ENCODE data around the gene CTDNEP1.

CTDNEP1 gene

DNA sequence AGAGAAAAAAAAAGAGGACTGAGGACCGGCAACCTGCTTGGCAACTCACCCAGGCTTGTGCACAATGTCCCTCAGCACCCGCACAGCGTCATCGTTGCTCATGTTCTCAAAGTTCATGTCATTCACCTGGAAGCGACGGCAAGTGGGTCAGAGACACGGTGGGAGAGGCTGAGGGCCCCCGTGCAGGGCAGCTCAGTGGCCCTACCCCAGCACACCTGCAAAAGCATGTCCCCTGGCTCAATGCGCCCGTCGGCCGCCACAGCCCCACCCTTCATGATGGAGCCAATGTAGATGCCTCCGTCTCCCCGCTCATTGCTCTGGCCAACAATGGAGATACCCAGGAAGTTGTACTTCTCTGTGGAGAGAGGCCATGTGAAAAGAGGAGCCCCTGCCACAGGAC lies 22.6 kb downstream of the CTDNEP1 start:
- no peak for DNase-seq (ENCODE audit: low spot score)

DNA sequence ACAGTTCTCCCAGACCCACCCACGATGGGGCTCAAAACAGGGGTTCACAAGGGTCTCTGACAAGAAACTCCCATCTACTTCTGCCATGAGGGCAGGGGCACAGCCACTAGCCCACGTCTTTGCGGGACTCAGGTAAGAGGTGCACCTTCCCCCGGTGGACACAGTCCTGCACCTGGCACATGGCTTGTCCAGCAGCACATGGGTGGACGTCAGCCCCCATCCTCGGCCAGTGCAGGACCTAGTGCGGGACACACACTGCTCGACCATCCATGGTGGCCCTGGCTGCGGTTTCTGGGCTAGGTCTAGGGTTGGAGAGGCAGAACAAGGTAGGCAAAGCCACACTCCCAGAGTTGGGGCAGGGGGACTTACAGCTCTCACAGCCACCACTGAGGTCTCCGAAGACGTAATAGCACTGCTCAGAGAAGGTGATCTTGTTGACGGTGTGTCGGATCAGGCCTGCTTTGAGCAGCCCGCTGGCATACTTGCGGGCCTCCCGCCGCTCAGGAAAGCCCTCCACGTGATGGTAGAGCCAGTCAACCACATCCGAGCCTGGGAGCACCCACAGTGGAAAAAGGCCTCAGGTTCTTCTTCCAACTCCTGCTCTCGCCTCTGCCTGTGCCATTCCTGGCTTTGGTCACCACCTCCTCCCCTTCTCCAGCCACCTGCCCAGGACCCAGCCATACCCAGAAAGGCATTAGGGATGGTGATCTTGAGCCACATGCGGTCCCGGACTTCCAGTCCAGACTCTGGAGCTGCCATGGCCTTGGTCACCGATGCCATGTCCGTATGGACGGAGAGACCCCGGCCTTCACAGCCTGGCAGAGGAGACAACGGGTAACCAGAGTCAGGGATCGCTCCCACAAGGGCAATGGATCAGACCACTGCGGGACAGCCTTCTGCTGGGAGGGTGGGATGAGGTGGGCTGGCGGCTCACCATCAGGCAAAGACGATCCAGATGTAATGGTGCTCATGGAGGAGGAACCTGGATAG lies 24.5 kb downstream of the CTDNEP1 start:
- DNase-seq (ENCODE audit: low spot score) = no peak

- DNase-seq (ENCODE audit: low spot score) = no peak
Measured at GRCh38 chr17:7225711-7226331, 25.7 kb downstream of the CTDNEP1 start.

DNA sequence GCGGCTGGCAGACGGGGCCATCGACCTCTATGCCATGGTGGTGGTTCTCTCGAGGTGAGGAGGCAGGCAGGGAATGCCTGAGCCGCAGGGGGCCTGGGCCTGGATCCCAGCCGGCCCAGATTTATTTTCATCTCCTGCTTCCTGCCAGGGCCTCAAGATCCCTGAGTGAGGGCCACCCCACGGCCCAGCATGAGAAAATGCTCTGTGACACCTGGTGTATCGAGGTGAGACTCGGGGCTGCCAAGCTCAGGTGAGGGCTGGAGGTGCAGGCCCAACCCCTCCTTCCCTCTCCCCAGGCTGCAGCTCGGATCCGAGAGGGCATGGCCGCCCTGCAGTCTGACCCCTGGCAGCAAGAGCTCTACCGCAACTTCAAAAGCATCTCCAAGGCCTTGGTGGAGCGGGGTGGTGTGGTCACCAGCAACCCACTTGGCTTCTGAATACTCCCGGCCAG lies 26.8 kb downstream of the CTDNEP1 start:
- no peak for DNase-seq (ENCODE audit: low spot score)

GRCh38 chr17:7224110-7224509 lies 27.4 kb downstream of the CTDNEP1 start:
- no peak for DNase-seq (ENCODE audit: low spot score)

GRCh38 chr17:7223375-7223774 lies 28.2 kb downstream of the CTDNEP1 start:
- no peak for DNase-seq (ENCODE audit: low spot score)

- no peak for DNase-seq (ENCODE audit: low spot score)
Measured at GRCh38 chr17:7222972-7223292, 28.6 kb downstream of the CTDNEP1 start.

- no peak for DNase-seq (ENCODE audit: low spot score)
Measured at GRCh38 chr17:7222093-7222971, 29.2 kb downstream of the CTDNEP1 start.

- DNase-seq (ENCODE audit: low spot score) = no peak
Measured at GRCh38 chr17:7221278-7222092, 30.0 kb downstream of the CTDNEP1 start.

DNA sequence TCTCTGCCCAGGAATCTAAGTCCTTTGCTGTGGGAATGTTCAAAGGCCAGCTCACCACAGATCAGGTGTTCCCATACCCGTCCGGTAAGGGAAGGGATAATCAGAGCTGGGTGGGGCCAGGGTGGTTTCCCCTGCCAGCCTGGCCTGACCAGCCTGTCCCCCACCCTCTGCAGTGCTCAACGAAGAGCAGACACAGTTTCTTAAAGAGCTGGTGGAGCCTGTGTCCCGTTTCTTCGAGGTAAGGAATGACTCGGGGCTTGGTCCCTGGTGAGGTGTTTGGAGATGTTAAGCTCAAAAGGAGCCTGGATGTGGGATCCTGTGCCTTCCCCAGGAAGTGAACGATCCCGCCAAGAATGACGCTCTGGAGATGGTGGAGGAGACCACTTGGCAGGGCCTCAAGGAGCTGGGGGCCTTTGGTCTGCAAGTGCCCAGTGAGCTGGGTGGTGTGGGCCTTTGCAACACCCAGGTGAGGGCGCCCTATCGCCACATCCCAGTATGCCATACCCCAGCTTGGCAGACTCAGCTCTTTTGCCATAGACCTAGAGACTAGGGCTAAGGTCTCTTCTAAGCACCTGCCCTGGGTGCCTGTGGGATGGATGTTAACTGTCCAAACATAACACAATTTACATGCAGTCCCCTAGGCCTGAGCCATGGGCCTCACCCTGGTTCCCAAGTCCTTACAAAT lies 30.8 kb downstream of the CTDNEP1 start:
- DNase-seq (ENCODE audit: low spot score) = no peak

DNA sequence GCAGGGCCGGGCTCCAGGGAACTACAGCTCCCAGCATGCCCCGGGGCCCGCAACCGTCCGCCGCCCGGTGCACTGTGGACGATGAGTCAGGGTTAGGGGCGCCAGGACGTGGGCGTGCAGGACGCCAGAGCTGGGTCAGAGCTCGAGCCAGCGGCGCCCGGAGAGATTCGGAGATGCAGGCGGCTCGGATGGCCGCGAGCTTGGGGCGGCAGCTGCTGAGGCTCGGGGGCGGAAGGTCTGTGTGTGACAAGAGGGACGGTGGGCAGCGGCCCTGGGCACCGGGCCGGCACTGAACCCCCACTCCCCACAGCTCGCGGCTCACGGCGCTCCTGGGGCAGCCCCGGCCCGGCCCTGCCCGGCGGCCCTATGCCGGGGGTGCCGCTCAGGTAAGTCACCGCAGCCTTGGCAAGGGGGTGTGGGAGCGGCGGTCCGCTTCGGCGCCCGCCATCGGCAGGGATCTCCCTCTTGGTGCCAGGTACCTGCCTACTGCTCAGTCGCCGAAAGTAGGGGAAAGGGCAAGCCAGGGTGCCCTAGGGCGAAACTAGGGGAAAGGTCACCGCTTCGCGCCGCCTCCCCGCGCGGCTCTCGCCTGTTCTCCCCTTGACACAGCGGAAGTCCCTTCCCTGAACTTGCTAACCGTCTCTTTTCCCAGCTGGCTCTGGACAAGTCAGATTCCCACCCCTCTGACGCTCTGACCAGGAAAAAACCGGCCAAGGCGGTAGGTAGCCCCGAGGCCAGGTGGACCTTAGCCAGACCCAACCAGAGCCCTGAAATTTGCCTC lies 31.5 kb downstream of the CTDNEP1 start, which contains the start of the genes ACADVL and DLG4:
Gene ACADVL, plus strand, starts transcription at position 127 of the 781 bp plus-strand sequence. Its CDS starts 47 bp downstream, at position 174.
Gene DLG4, minus strand, starts transcription at position 25 of the 781 bp plus-strand sequence.
- no peak for DNase-seq (ENCODE audit: low spot score)

- DNase-seq (ENCODE audit: low spot score) = no peak
Measured at GRCh38 chr17:7219229-7219811, 32.2 kb downstream of the CTDNEP1 start.

- no peak for DNase-seq (ENCODE audit: low spot score)
Measured at GRCh38 chr17:7218758-7219157, 32.8 kb downstream of the CTDNEP1 start.

DNA sequence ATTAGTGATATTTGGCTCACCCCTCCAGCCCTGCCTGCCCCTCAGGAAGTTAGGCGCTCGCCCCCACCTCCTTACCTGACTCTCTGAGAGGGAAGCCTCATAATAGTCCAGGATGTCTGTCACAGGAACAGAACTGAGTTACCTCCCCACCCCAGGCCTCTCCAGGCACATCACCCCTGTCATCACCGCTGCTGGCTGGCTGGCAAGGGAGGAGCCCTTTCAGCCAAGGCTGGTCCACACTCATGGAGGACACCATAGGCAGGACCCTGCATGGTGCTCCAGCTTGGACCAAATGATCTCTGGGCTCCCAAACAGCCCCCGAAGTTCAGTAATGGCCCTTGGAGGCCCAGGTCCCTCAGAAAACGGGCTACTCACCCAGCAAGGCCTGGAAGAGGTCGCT lies 33.4 kb downstream of the CTDNEP1 start:
- DNase-seq (ENCODE audit: low spot score) = no peak

DNA sequence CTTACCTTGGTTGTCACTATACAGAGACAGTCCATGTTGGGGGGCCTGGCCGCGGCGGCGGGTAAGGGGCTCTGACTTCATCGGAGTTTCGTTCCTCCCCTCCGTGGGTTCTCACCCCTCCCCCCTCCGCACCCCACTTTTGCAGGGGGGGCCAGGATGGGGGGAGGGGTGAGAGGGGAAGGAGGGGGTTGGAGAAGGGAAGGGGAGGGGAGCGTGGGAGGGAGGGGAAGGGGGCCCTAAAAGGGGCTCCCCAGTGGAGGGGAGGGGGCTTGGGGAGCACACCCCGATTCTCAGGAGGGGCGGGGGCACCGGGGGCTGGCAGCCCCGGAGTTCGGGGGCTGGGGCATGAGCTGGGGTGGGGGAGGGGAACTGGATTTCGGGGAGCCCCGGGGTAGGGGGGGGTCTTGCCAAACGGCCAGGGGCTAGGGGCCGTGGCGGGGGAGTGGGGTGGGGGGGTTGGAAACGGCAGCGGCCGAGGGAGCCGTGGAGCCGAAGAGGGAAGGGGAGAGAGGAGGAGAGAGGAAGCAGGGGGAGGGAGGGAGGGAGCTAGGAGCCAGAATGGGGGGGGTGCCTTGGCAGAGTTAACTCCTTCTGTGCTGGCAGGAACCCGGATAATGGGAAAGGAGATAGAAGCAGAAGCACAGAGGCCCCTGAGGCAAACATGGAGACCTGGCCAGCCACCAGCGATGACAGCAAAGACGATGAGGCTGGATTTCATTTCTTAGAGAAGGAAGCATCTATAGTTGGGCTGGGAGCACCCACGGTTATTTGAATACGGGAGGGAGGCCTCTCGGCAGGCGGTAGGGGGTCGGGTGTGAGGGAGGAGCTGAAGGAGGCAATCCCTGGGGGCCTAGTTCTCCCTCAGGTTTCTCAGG lies 34.2 kb downstream of the CTDNEP1 start:
- DNase-seq (ENCODE audit: low spot score) = no peak

- DNase-seq (ENCODE audit: low spot score) = no peak
Measured at GRCh38 chr17:7216242-7217112, 35.1 kb downstream of the CTDNEP1 start.

- DNase-seq (ENCODE audit: low spot score) = no peak
Measured at GRCh38 chr17:7215652-7216180, 35.8 kb downstream of the CTDNEP1 start.
